GM12878 (cell line): ENCODE data around the gene PTPN22. TPM values are rescaled to one million over a fixed set of nuclear protein-coding genes. Genes with fewer than 3 reads are reported as not detected.

Experiments used
- BHLHE40 ChIP-seq, 2 experiments: fragments of 450-650 bp in 1 of 2; IDR thresholded peaks; 2 replicates each; pipeline ENCODE4 v1.6.1; 2011 to 2017; ENCODE audit warnings: low read depth in 2 of 2, borderline replicate concordance in 1 of 2, improper control_type of control experiment in 1 of 2, low read length in 1 of 2, mild to moderate bottlenecking in 1 of 2
- BMI1 ChIP-seq: fragments of 450-650 bp; IDR thresholded peaks from 2 replicates; pipeline ENCODE4 v1.6.1; 2016; ENCODE audit warnings: mild to moderate bottlenecking, moderate library complexity, borderline replicate concordance
- EZH2 ChIP-seq: IDR thresholded peaks from 2 replicates; pipeline ENCODE4 v1.6.1; 2012; ENCODE audit warnings: low read depth, mild to moderate bottlenecking, control low read depth, inconsistent platforms, low read length, borderline replicate concordance; ENCODE audit not compliant: control insufficient read depth
- HCFC1 ChIP-seq: fragments of 150-350 bp; IDR thresholded peaks from 2 replicates; pipeline ENCODE4 v1.6.1; 2014; ENCODE audit warnings: low read length
- JUNB ChIP-seq: IDR thresholded peaks from 2 replicates; pipeline ENCODE4 v1.6.1; 2016; ENCODE audit warnings: antibody characterized with exemption, mild to moderate bottlenecking
- MEF2B ChIP-seq: fragments of 450-650 bp; IDR thresholded peaks from 2 replicates; pipeline ENCODE4 v1.6.1; 2018; ENCODE audit warnings: mild to moderate bottlenecking, moderate library complexity; ENCODE audit not compliant: partially characterized antibody, poor library complexity, severe bottlenecking
- MXI1 ChIP-seq: fragments of 150-350 bp; IDR thresholded peaks from 2 replicates; pipeline ENCODE4 v1.6.1; 2011; ENCODE audit warnings: low read depth, mild to moderate bottlenecking, inconsistent platforms, low read length, improper control_type of control experiment
- NR2C2 ChIP-seq: IDR thresholded peaks from 2 replicates; pipeline ENCODE4 v1.6.1; 2011; ENCODE audit warnings: borderline replicate concordance, low read depth; ENCODE audit not compliant: control insufficient read depth, insufficient read length
- POLR2AphosphoS2 ChIP-seq: IDR thresholded peaks from 2 replicates; pipeline ENCODE4 v1.6.1; 2011; ENCODE audit warnings: low read depth, mild to moderate bottlenecking, low read length, improper control_type of control experiment, moderate library complexity
- SMAD1 ChIP-seq: fragments of 450-650 bp; IDR thresholded peaks from 2 replicates; pipeline ENCODE4 v1.6.1; 2018; ENCODE audit warnings: mild to moderate bottlenecking, low read depth; ENCODE audit not compliant: partially characterized antibody
- SREBF1 ChIP-seq: IDR thresholded peaks from 2 replicates; pipeline ENCODE4 v1.6.1; 2012; ENCODE audit warnings: mild to moderate bottlenecking, low read length
- SREBF2 ChIP-seq: IDR thresholded peaks from 2 replicates; pipeline ENCODE4 v1.6.1; 2012; ENCODE audit warnings: mild to moderate bottlenecking, low read length
- TBL1XR1 ChIP-seq: IDR thresholded peaks from 2 replicates; pipeline ENCODE4 v1.6.1; 2012; ENCODE audit warnings: low read depth, low read length, improper control_type of control experiment
- polyA plus RNA-seq, 11 experiments: library from polyadenylated mRNA; depleted of rRNA in 4 of 11; unstranded in 6 of 11; stranded (reverse) in 5 of 11; fragments of >200 nt; fragmentation: Nextera tagmentation in 4 of 11; fragmentation: Illumina TruSeq in 1 of 11; extraction: Ambion mirVana in 4 of 11; extraction: Trizol in 1 of 11; gene quantifications; 1 replicate in 1 of 11; 2 replicates in 10 of 11; pipeline versions ENCODE4 v1.2.1 to v1.2.3, GENCODE V29; 2011 to 2016; ENCODE audit warnings: inconsistent platforms in 2 of 11, missing spikeins in 2 of 11, low read depth in 1 of 11
- total RNA-seq, 4 experiments: library from RNA; depleted of rRNA in 3 of 4; stranded (reverse); fragments of >200 nt in 3 of 4; fragmentation: Illumina TruSeq in 1 of 4; extraction: Trizol in 1 of 4; gene quantifications; 2 replicates each; pipeline versions ENCODE4 v1.2.1 to v1.2.3, GENCODE V29; 2013 to 2021
- TF ChIP-seq, protein P1 (sequence below): IDR thresholded peaks from 2 replicates; pipeline ENCODE4 v1.6.1; 2012; ENCODE audit warnings: improper control_type of control experiment, low read depth, low read length; ENCODE audit not compliant: insufficient replicate concordance
- TF ChIP-seq, protein P2 (sequence below): fragments of 450-650 bp; IDR thresholded peaks from 2 replicates; pipeline ENCODE4 v1.6.1; 2017; ENCODE audit warnings: mild to moderate bottlenecking
- TF ChIP-seq, protein P3 (sequence below): fragments of 450-650 bp; conservative IDR thresholded peaks from 2 replicates; pipeline ENCODE4 v1.6.1; 2017; ENCODE audit warnings: mild to moderate bottlenecking, moderate library complexity
- TF ChIP-seq, protein P4 (sequence below): fragments of 450-650 bp; IDR thresholded peaks from 2 replicates; pipeline ENCODE4 v1.6.1; 2016; ENCODE audit warnings: mild to moderate bottlenecking, moderate library complexity, borderline replicate concordance

PTPN22 gene
- total and polyA plus RNA-seq, 10 of the 15 experiments (the other 5 are each of a cell fraction or from before 2014, with no cell fraction given): 22.8 to 65.1 (median 44.9) TPM

DNA sequence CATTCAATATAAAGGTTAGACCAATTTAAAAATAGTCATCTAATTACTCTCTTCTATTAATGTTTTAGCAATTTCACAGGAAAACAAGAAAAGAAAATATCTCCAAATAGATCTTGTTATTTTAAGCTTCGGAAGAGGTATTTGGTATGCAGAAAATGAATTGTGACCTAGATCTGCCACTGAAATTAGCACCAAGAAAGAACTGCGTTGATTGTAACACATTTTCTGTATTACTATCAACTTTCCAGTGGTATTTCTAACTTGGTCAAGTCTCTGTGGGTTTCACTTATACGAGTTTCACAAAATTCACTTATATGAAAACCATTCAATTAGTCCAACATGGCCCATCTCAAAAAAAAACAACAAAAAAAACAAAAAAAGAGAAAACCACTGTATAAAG lies 71.0 kb downstream of the PTPN22 start (continued):
- TF ChIP-seq, protein P1, sequence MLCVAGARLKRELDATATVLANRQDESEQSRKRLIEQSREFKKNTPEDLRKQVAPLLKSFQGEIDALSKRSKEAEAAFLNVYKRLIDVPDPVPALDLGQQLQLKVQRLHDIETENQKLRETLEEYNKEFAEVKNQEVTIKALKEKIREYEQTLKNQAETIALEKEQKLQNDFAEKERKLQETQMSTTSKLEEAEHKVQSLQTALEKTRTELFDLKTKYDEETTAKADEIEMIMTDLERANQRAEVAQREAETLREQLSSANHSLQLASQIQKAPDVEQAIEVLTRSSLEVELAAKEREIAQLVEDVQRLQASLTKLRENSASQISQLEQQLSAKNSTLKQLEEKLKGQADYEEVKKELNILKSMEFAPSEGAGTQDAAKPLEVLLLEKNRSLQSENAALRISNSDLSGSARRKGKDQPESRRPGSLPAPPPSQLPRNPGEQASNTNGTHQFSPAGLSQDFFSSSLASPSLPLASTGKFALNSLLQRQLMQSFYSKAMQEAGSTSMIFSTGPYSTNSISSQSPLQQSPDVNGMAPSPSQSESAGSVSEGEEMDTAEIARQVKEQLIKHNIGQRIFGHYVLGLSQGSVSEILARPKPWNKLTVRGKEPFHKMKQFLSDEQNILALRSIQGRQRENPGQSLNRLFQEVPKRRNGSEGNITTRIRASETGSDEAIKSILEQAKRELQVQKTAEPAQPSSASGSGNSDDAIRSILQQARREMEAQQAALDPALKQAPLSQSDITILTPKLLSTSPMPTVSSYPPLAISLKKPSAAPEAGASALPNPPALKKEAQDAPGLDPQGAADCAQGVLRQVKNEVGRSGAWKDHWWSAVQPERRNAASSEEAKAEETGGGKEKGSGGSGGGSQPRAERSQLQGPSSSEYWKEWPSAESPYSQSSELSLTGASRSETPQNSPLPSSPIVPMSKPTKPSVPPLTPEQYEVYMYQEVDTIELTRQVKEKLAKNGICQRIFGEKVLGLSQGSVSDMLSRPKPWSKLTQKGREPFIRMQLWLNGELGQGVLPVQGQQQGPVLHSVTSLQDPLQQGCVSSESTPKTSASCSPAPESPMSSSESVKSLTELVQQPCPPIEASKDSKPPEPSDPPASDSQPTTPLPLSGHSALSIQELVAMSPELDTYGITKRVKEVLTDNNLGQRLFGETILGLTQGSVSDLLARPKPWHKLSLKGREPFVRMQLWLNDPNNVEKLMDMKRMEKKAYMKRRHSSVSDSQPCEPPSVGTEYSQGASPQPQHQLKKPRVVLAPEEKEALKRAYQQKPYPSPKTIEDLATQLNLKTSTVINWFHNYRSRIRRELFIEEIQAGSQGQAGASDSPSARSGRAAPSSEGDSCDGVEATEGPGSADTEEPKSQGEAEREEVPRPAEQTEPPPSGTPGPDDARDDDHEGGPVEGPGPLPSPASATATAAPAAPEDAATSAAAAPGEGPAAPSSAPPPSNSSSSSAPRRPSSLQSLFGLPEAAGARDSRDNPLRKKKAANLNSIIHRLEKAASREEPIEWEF: no peak
- TF ChIP-seq SMAD1 (no peak), SREBF1 (no peak), MXI1 (no peak), MEF2B (peak; percentile 45), BHLHE40 (IDR thresholded peaks at IDR 0.05; ENCODE audit: borderline replicate concordance in 1 of 2, low read depth in 2 of 2, low read length in 1 of 2) (0 out of 4 replicates have a peak, but pooled peaks of 1 of the 2 experiments have one; percentile 11), EZH2 (no peak), SREBF2 (no peak), BMI1 (no peak), HCFC1 (no peak), TBL1XR1 (peak; percentile 11; the same call in 1 of the 2 replicates), JUNB (no peak), NR2C2 (no peak), POLR2AphosphoS2 (no peak)
- TF ChIP-seq, protein P2, sequence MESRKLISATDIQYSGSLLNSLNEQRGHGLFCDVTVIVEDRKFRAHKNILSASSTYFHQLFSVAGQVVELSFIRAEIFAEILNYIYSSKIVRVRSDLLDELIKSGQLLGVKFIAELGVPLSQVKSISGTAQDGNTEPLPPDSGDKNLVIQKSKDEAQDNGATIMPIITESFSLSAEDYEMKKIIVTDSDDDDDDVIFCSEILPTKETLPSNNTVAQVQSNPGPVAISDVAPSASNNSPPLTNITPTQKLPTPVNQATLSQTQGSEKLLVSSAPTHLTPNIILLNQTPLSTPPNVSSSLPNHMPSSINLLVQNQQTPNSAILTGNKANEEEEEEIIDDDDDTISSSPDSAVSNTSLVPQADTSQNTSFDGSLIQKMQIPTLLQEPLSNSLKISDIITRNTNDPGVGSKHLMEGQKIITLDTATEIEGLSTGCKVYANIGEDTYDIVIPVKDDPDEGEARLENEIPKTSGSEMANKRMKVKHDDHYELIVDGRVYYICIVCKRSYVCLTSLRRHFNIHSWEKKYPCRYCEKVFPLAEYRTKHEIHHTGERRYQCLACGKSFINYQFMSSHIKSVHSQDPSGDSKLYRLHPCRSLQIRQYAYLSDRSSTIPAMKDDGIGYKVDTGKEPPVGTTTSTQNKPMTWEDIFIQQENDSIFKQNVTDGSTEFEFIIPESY: no peak
- TF ChIP-seq, protein P3, sequence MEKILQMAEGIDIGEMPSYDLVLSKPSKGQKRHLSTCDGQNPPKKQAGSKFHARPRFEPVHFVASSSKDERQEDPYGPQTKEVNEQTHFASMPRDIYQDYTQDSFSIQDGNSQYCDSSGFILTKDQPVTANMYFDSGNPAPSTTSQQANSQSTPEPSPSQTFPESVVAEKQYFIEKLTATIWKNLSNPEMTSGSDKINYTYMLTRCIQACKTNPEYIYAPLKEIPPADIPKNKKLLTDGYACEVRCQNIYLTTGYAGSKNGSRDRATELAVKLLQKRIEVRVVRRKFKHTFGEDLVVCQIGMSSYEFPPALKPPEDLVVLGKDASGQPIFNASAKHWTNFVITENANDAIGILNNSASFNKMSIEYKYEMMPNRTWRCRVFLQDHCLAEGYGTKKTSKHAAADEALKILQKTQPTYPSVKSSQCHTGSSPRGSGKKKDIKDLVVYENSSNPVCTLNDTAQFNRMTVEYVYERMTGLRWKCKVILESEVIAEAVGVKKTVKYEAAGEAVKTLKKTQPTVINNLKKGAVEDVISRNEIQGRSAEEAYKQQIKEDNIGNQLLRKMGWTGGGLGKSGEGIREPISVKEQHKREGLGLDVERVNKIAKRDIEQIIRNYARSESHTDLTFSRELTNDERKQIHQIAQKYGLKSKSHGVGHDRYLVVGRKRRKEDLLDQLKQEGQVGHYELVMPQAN: no peak
- TF ChIP-seq, protein P4, sequence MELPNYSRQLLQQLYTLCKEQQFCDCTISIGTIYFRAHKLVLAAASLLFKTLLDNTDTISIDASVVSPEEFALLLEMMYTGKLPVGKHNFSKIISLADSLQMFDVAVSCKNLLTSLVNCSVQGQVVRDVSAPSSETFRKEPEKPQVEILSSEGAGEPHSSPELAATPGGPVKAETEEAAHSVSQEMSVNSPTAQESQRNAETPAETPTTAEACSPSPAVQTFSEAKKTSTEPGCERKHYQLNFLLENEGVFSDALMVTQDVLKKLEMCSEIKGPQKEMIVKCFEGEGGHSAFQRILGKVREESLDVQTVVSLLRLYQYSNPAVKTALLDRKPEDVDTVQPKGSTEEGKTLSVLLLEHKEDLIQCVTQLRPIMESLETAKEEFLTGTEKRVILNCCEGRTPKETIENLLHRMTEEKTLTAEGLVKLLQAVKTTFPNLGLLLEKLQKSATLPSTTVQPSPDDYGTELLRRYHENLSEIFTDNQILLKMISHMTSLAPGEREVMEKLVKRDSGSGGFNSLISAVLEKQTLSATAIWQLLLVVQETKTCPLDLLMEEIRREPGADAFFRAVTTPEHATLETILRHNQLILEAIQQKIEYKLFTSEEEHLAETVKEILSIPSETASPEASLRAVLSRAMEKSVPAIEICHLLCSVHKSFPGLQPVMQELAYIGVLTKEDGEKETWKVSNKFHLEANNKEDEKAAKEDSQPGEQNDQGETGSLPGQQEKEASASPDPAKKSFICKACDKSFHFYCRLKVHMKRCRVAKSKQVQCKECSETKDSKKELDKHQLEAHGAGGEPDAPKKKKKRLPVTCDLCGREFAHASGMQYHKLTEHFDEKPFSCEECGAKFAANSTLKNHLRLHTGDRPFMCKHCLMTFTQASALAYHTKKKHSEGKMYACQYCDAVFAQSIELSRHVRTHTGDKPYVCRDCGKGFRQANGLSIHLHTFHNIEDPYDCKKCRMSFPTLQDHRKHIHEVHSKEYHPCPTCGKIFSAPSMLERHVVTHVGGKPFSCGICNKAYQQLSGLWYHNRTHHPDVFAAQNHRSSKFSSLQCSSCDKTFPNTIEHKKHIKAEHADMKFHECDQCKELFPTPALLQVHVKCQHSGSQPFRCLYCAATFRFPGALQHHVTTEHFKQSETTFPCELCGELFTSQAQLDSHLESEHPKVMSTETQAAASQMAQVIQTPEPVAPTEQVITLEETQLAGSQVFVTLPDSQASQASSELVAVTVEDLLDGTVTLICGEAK: no peak
